ENCODE measurements around the gene ATG4B.

The ATG4B gene

GRCh38 chr2:241702155-241703031, 64.9 kb downstream of the ATG4B start:
- Mint-ChIP-seq H3K27me3 (no peaks in the 10 kb centered on the region), H3K27ac (peak overlapping the region; percentile 91), H3K9me3 (peaks cover 3% of the 10 kb centered on the region), H3K4me1 (ENCODE audit: low read depth) (peaks cover 34% of the 10 kb centered on the region), H3K36me3 (ENCODE audit: low read depth) (peaks cover 52% of the 10 kb centered on the region), H3K4me3 (peak overlapping the region; percentile 89)
- DNase-seq, result peak; percentile 95

DNA sequence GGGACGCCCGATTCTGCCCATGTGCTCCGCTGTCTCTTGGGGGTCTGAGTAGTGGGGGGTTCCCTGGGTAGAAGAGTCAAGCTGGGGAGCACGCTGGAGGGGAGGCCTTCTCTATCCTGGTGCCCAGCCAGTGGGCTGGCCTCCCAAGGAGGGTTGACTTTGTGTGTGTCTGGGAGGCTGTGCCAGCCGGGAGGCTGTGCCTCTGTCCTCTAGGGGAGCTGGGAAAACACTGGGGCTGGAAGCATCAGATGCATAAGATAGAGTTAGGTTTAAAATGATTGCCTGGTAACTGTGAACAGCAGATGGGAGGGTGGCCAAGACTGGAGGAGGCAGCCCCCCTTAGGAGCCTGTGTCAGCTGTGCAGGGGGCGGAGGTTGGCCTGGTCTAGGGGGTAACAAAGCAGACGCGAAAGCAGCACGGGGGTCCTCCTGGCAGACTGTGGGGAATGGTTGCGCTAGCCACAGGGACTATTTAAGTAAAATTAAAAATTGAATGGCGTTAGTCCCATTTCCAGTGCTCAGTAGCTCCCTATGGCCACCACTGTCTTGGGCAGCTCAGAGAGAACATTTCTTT, 65.6 kb downstream of the ATG4B start:
- peaks cover 3% of the 10 kb centered on the region for H3K9me3 Mint-ChIP-seq
- peaks cover 34% of the 10 kb centered on the region for H3K4me1 Mint-ChIP-seq (ENCODE audit: low read depth)
- H3K4me3 Mint-ChIP-seq, result peak overlapping the region; percentile 89
- peak overlapping the region; percentile 91 for H3K27ac Mint-ChIP-seq
- H3K36me3 Mint-ChIP-seq (ENCODE audit: low read depth), result peaks cover 60% of the 10 kb centered on the region
- no peak for DNase-seq
- no peaks in the 10 kb centered on the region for H3K27me3 Mint-ChIP-seq

DNA sequence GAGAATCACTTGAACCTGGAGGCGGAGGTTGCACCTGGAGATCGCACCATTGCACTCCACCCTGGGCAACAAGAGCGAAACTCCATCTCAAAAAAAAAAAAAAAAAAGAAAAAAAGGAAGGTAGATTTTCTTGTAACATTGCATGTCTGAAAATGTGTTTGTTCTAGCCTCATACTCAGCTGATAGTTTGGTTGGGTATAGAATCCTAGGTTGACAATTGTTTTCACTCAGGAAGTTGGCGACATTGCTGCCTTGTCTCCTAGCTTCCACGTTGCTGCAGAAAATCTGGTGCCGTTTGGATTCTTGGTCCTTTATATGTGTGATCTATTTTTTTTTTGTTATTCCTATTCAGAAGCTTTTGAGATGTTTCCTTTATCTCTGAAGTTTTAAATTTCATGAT, 69.0 kb downstream of the ATG4B start:
- Mint-ChIP-seq H3K9me3 (peaks cover 3% of the 10 kb centered on the region), H3K27me3 (no peaks in the 10 kb centered on the region), H3K4me3 (no peak overlapping the region), H3K36me3 (ENCODE audit: low read depth) (peaks cover 80% of the 10 kb centered on the region), H3K4me1 (ENCODE audit: low read depth) (peaks cover 19% of the 10 kb centered on the region), H3K27ac (no peak overlapping the region)
- DNase-seq, result no peak

DNA sequence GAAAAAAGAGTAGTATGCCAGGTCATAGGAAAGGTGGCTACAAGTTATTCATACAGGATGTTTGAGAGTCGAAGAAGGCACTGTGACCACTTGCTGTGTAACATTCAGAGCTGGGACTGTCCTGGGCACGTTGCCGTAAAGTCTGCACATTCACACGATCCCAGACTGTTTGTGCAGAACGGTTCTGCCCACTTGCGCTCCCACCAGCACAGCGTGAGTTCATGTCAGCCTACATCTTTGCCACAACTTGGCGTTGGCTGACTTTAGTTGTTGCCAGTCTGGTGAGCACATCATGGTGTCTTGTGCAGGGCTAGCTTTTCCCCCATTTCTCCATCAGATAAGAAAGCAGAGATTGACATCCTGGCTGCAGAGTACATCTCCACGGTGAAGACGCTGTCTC, 71.4 kb downstream of the ATG4B start:
- Mint-ChIP-seq H3K4me3 (no peak overlapping the region), H3K4me1 (ENCODE audit: low read depth) (peaks cover 8% of the 10 kb centered on the region), H3K27me3 (no peaks in the 10 kb centered on the region), H3K36me3 (ENCODE audit: low read depth) (peaks cover 89% of the 10 kb centered on the region), H3K27ac (no peak overlapping the region), H3K9me3 (peaks cover 3% of the 10 kb centered on the region)
- DNase-seq, result no peak

GRCh38 chr2:241719093-241719492, 81.6 kb downstream of the ATG4B start:
- Mint-ChIP-seq H3K4me3 (no peak overlapping the region), H3K27ac (no peak overlapping the region), H3K36me3 (ENCODE audit: low read depth) (peaks cover 86% of the 10 kb centered on the region), H3K27me3 (no peaks in the 10 kb centered on the region), H3K9me3 (peaks cover 2% of the 10 kb centered on the region), H3K4me1 (ENCODE audit: low read depth) (no peaks in the 10 kb centered on the region)
- no peak for DNase-seq

- H3K36me3 Mint-ChIP-seq (ENCODE audit: low read depth), result peaks cover 88% of the 10 kb centered on the region
- no peaks in the 10 kb centered on the region for H3K27me3 Mint-ChIP-seq
- peaks cover 2% of the 10 kb centered on the region for H3K9me3 Mint-ChIP-seq
- no peak for DNase-seq
- no peak overlapping the region for H3K27ac Mint-ChIP-seq
- no peaks in the 10 kb centered on the region for H3K4me1 Mint-ChIP-seq (ENCODE audit: low read depth)
- no peak overlapping the region for H3K4me3 Mint-ChIP-seq
These were observed 82.6 kb downstream of the ATG4B start for GRCh38 chr2:241720099-241720498.

- no peaks in the 10 kb centered on the region for H3K27me3 Mint-ChIP-seq
- no peak for DNase-seq
- no peaks in the 10 kb centered on the region for H3K4me1 Mint-ChIP-seq (ENCODE audit: low read depth)
- peaks cover 2% of the 10 kb centered on the region for H3K9me3 Mint-ChIP-seq
- H3K27ac Mint-ChIP-seq, result no peak overlapping the region
- peaks cover 90% of the 10 kb centered on the region for H3K36me3 Mint-ChIP-seq (ENCODE audit: low read depth)
- no peak overlapping the region for H3K4me3 Mint-ChIP-seq
These were observed 83.1 kb downstream of the ATG4B start for GRCh38 chr2:241720560-241720959.

DNA sequence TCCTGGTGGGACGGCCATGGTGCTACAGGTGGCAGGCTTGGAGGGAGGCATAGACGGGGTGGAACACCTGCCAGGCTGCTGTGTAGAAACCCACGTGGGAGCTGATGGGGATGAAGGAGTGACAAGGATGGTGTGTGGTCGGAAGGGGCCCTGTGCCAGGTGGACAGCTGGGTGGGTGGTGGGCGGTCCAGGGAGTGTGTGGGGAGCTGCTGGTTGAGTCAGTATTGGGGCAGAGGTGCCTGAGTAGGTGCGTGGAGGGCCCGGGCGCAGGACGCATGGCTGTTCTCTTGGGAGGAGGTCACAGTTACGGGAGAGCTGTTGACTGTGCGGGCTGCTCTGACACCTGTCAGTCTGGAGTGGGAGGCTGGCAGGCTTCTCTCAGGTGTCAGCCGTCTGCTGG, 84.4 kb downstream of the ATG4B start:
- no peak overlapping the region for H3K27ac Mint-ChIP-seq
- peaks cover 84% of the 10 kb centered on the region for H3K36me3 Mint-ChIP-seq (ENCODE audit: low read depth)

DNA sequence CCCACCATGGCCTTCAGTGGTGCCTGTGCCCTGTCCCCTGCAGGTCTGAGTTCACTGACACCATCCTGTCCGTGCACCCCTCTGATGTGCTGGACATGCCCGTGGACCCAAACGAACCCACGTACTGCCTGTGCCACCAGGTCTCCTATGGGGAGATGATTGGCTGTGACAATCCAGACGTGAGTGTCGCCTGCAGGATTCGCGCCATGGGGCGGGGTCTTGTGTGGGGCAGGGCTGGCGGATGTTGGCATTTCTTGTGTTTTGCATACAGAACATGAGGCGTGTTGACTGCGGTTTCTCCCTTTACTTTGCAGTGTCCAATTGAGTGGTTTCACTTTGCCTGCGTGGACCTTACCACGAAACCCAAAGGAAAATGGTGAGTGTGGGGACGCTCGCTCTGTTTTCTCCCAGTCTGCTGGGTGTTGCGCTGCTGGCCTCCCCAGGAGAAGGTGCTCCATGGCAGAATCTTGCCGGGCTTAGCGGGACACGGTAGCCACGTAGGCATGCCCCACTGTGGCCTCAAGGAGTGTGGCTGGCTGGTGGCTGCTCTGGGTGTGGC, 85.5 kb downstream of the ATG4B start:
- H3K27ac Mint-ChIP-seq, result no peak overlapping the region
- H3K27me3 Mint-ChIP-seq, result no peaks in the 10 kb centered on the region
- H3K4me3 Mint-ChIP-seq, result no peak overlapping the region
- H3K4me1 Mint-ChIP-seq (ENCODE audit: low read depth), result no peaks in the 10 kb centered on the region
- peaks cover 2% of the 10 kb centered on the region for H3K9me3 Mint-ChIP-seq
- DNase-seq, result no peak
- peaks cover 85% of the 10 kb centered on the region for H3K36me3 Mint-ChIP-seq (ENCODE audit: low read depth)

More for the DNA sequence above, 84.4 kb downstream of the ATG4B start:
- Mint-ChIP-seq H3K4me3 (no peak overlapping the region), H3K4me1 (ENCODE audit: low read depth) (no peaks in the 10 kb centered on the region), H3K27me3 (no peaks in the 10 kb centered on the region), H3K9me3 (peaks cover 2% of the 10 kb centered on the region)
- no peak for DNase-seq
